LNCAP (cell line): Measurements from ENCODE around the gene LAMA2.

Source experiments
- TF ChIP-seq, protein P1 (sequence below): fragments of 450-650 bp; IDR thresholded peaks from 2 replicates; pipeline ENCODE4 v1.5.1; 2017; ENCODE audit warnings: mild to moderate bottlenecking

LAMA2 gene

DNA sequence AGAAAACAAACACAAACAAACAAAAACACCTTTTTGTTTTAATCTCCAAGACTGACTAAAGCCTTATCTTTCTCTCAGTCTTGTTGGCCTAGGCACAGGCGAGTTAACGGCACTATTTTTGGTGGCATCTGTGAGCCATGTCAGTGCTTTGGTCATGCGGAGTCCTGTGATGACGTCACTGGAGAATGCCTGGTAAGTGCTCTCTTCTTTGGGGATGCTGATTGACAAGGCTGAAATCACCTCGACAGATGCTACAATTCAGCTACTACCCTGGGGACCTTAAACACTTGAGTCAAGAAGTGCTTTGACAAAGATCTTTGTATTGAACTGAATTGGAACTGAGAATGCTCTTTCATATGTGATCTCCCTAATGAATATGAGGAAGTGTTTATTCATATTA is 384.1 kb downstream of the LAMA2 start:
- TF ChIP-seq, protein P1, sequence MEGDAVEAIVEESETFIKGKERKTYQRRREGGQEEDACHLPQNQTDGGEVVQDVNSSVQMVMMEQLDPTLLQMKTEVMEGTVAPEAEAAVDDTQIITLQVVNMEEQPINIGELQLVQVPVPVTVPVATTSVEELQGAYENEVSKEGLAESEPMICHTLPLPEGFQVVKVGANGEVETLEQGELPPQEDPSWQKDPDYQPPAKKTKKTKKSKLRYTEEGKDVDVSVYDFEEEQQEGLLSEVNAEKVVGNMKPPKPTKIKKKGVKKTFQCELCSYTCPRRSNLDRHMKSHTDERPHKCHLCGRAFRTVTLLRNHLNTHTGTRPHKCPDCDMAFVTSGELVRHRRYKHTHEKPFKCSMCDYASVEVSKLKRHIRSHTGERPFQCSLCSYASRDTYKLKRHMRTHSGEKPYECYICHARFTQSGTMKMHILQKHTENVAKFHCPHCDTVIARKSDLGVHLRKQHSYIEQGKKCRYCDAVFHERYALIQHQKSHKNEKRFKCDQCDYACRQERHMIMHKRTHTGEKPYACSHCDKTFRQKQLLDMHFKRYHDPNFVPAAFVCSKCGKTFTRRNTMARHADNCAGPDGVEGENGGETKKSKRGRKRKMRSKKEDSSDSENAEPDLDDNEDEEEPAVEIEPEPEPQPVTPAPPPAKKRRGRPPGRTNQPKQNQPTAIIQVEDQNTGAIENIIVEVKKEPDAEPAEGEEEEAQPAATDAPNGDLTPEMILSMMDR: no peak

DNA sequence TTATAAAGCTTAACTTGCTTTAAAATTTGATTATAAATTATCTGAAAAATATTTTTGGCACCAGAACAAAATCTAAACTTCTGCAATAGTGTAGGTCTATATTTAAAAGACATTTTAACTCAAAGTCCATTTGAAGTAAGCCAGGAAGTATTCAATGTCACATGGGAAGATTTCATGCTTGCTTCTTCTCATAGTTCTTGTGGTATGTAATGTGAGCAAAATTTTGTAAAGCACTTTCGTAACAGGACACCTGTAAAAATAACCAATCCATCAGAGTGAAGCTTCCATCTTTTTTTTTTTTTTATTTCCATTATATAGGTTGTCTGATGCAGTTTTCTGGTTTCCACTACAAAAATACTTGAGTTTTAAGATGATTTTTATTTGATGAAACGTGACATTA is 386.1 kb downstream of the LAMA2 start:
- TF ChIP-seq, protein P1: no peak

DNA sequence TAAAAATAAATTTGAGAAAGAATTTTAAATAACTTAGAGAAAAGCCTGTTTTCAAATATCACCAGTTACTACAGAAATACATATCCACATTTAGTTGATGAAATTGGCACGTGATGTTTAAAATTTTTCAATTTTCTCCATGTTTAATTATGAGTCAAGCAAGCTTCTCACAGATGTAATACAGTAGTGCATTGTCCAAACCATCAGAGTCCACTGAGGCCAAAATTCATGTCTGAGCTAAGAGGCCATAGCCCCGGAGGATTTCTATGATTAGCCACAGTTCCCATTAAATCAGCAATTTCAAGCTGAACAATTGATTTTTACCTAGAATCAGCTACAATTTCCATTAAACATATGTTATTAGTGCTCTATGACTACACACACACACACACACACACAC is 387.0 kb downstream of the LAMA2 start:
- TF ChIP-seq, protein P1: no peak

DNA sequence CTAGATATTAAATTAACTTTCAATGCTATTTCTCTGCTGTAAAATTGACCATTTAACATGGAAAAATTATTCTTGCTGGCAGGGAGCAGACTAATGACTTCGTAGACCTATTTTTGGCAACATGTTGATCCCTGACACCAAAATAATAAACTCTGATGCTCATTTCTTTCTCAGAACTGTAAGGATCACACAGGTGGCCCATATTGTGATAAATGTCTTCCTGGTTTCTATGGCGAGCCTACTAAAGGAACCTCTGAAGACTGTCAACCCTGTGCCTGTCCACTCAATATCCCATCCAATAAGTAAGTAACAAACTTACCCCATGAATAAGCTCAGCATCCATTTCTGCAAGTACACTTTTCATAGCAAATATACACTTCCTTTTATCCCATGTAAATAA is 387.5 kb downstream of the LAMA2 start:
- TF ChIP-seq, protein P1: no peak

DNA sequence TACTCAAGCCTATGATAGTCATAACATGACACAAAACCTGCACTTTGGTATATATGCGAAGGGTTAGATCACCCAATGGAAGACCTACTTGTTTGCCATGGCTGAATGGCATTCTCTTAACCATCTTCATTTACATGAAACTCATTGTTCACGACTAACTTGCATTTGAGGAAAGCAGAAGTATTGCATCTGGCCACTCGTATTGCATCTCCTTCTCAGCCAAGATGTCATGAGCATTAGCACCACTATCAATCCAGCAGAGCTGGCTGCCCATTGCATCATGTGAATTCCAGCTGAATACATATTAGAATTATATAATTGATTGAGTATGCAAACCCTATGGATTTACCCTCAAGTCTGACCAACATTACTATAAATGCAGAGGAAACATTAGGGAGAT is 390.2 kb downstream of the LAMA2 start:
- TF ChIP-seq, protein P1: no peak

DNA sequence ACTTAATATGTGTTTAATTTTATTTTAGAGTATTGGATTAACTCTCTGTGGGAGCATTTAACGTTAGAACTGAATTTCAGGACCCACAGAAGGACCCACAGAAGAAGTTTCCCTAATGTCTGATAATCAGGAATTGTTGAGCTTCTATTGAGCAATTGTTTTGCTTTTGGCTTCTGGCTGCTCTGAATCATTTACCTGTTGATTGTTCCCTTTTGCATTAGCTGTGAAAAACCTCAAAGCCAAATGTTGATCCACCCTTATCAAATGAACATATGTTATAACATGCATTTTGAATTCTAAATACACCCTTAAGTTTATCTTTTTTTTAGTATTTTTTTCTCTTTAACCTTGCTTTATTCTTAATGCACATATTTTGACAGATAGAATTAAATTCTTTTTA is 393.5 kb downstream of the LAMA2 start:
- TF ChIP-seq, protein P1: no peak

DNA sequence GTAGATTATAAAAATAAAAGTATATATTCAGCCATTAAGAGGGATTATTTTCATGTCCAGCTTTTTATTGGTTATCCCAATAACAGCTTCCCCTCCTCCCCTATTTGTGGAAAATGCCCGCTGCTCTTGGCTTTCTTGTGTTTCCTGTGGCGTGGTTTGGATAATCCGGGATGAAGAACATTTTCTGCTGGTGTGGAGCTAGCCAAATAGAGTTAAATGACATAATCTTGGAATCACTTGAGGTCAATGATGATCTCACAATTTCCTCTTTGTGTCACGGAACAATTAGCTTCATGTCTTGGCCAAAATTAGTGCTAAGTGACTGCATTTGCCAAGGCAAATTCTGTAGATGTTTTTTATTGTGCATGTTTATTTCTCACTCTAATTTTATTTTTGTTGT is 394.0 kb downstream of the LAMA2 start:
- TF ChIP-seq, protein P1: no peak
